OCI-LY7 (cell line): ENCODE data around the gene DOHH.
"Not testable (repeated sequence)": the region's sequence is repeated elsewhere in the genome, so short reads cannot be mapped to it uniquely, and the experiment has no call there.

Experiments
- EZH2phosphoT487 ChIP-seq: fragments of 200-600 bp; sonication (generic); IDR thresholded peaks from 2 replicates; pipeline ENCODE4 v1.6.1; 2018; ENCODE audit warnings: low read depth, borderline replicate concordance, mild to moderate bottlenecking, mixed run types, antibody characterized with exemption, low read length, moderate library complexity, mixed read lengths
- TF ChIP-seq, protein P1 (sequence below): fragments of 200-600 bp; sonication (generic); conservative IDR thresholded peaks from 2 replicates; pipeline ENCODE4 v1.5.1; 2014; ENCODE audit warnings: mild to moderate bottlenecking, antibody characterized with exemption, low read length, moderate library complexity, mixed read lengths

DNA sequence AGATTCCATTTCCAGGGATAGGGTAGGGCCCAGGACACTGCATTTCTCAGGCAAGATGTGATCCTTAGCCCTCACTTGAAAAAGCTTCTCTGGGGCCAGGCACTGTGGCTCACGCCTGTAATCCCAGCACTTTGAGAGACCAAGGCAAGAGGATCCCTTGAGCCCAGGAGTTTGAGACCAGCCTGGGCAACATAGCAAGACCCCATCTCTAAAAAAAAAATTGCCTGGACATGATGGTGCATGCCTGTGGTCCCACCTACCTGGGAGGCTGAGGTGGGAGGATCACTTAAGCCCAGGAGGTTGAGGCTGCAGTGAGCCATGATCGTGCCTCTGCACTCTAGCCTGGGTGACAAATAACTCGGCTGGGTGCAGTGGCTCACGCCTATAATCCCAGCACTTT is 53.8 kb downstream of the DOHH start:
- TF ChIP-seq, protein P1, sequence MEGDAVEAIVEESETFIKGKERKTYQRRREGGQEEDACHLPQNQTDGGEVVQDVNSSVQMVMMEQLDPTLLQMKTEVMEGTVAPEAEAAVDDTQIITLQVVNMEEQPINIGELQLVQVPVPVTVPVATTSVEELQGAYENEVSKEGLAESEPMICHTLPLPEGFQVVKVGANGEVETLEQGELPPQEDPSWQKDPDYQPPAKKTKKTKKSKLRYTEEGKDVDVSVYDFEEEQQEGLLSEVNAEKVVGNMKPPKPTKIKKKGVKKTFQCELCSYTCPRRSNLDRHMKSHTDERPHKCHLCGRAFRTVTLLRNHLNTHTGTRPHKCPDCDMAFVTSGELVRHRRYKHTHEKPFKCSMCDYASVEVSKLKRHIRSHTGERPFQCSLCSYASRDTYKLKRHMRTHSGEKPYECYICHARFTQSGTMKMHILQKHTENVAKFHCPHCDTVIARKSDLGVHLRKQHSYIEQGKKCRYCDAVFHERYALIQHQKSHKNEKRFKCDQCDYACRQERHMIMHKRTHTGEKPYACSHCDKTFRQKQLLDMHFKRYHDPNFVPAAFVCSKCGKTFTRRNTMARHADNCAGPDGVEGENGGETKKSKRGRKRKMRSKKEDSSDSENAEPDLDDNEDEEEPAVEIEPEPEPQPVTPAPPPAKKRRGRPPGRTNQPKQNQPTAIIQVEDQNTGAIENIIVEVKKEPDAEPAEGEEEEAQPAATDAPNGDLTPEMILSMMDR: not testable (repeated sequence)
- not testable (repeated sequence) for TF ChIP-seq EZH2phosphoT487
